ENCODE results near the gene TTC12.

DNA sequence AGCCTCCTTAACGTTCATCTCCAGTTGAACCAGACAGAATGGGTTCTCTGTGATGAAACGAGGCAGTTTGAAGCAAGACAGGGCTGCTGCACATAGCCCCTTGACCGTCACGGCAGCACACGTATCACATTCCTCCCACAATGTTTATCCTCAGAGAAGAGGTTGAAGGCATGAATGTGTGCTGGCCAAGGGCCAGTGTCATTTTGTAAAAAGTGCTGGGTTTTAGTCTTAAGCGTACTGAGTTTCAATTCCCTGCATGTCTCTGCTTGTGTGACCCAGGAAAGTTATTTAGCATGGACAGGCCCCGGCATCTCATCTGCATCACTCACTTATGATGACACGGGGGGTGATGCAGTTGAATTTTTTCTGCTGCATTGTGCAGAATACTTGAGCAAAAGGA, 31.6 kb downstream of the TTC12 start:
- TF ChIP-seq CTCF (IDR thresholded peaks at IDR 0.05) = no peak
- no peak for TF ChIP-seq SIN3A (IDR thresholded peaks at IDR 0.05; ENCODE audit: borderline replicate concordance, insufficient read depth, low read depth, low read length)
- TF ChIP-seq POLR2AphosphoS5 (IDR thresholded peaks at IDR 0.05; ENCODE audit: low read depth, low read length) = no peak
- TF ChIP-seq TCF7L2 (IDR thresholded peaks at IDR 0.05; ENCODE audit: low read depth, low read length) = no peak
